ENCODE data around the gene BSG. TPM values are rescaled to one million over a fixed set of nuclear protein-coding genes. Genes with fewer than 3 reads are reported as not detected.
A peak's percentile ranks its signal among the peaks of the same experiment; 100 is the strongest.

The BSG gene
- total and polyA plus RNA-seq, 10 of the 15 experiments (the other 5 are each of a cell fraction or from before 2014, with no cell fraction given): 2.8 to 297 (median 199) TPM

DNA sequence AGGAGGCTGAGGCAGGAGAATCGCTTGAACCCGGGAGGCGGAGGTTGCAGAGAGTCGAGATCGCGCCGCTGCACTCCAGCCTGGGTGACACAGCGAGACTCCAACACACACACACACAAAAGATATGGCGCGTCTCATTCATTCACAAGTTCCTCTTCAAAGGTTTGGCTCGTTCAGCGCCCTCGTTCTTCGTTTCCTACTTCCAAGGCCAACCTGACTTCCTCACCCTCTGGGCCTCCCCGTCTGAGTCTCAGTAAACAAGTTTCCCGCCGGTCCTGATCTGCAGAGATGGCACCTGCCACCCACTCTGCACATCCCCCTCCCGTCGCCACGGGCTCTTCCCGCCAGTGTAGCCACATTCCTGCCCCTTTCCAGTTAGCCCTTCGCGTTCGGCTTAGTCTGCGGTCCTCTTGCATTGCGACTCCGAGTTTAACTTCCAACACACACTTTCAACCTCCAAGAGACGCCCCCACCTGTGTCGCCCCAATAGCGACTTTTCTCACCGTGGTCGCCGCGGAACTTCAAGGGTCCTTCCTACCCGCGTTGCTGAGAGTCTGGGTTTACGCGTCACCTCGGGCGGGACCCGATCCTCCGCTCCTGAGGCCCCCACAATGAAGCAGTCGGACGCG lies 1.3 kb upstream of the BSG start (continued):
- TF ChIP-seq, protein P1, sequence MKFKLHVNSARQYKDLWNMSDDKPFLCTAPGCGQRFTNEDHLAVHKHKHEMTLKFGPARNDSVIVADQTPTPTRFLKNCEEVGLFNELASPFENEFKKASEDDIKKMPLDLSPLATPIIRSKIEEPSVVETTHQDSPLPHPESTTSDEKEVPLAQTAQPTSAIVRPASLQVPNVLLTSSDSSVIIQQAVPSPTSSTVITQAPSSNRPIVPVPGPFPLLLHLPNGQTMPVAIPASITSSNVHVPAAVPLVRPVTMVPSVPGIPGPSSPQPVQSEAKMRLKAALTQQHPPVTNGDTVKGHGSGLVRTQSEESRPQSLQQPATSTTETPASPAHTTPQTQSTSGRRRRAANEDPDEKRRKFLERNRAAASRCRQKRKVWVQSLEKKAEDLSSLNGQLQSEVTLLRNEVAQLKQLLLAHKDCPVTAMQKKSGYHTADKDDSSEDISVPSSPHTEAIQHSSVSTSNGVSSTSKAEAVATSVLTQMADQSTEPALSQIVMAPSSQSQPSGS (IDR thresholded peaks at IDR 0.05; ENCODE audit: low read length): no peak
- TF ChIP-seq, protein P2, sequence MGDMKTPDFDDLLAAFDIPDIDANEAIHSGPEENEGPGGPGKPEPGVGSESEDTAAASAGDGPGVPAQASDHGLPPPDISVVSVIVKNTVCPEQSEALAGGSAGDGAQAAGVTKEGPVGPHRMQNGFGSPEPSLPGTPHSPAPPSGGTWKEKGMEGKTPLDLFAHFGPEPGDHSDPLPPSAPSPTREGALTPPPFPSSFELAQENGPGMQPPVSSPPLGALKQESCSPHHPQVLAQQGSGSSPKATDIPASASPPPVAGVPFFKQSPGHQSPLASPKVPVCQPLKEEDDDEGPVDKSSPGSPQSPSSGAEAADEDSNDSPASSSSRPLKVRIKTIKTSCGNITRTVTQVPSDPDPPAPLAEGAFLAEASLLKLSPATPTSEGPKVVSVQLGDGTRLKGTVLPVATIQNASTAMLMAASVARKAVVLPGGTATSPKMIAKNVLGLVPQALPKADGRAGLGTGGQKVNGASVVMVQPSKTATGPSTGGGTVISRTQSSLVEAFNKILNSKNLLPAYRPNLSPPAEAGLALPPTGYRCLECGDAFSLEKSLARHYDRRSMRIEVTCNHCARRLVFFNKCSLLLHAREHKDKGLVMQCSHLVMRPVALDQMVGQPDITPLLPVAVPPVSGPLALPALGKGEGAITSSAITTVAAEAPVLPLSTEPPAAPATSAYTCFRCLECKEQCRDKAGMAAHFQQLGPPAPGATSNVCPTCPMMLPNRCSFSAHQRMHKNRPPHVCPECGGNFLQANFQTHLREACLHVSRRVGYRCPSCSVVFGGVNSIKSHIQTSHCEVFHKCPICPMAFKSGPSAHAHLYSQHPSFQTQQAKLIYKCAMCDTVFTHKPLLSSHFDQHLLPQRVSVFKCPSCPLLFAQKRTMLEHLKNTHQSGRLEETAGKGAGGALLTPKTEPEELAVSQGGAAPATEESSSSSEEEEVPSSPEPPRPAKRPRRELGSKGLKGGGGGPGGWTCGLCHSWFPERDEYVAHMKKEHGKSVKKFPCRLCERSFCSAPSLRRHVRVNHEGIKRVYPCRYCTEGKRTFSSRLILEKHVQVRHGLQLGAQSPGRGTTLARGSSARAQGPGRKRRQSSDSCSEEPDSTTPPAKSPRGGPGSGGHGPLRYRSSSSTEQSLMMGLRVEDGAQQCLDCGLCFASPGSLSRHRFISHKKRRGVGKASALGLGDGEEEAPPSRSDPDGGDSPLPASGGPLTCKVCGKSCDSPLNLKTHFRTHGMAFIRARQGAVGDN (IDR thresholded peaks at IDR 0.05): no peak
- TF ChIP-seq YY1 (IDR thresholded peaks at IDR 0.05; ENCODE audit: low read depth, low read length) (peak; percentile 36; the same call in 1 of the 2 replicates), TAF1 (IDR thresholded peaks at IDR 0.05; ENCODE audit: borderline replicate concordance, low read depth, low read length) (no peak), MTA3 (IDR thresholded peaks at IDR 0.05; ENCODE audit: borderline replicate concordance, low read length) (no peak), ZNF384 (IDR thresholded peaks at IDR 0.05; ENCODE audit: borderline replicate concordance, low read depth, low read length) (no peak), KDM1A (IDR thresholded peaks at IDR 0.05; ENCODE audit: borderline replicate concordance) (no peak), SMAD1 (IDR thresholded peaks at IDR 0.05; ENCODE audit: low read depth, partially characterized antibody) (no peak), POU2F2 (IDR thresholded peaks at IDR 0.05; ENCODE audit: borderline replicate concordance, low read depth, low read length) (no peak), CHD4 (IDR thresholded peaks at IDR 0.05) (no peak), POLR2AphosphoS5 (IDR thresholded peaks at IDR 0.05; ENCODE audit: low read length) (no peak), NFYA (IDR thresholded peaks at IDR 0.05; ENCODE audit: borderline replicate concordance, low read depth, low read length) (no peak), BHLHE40 (IDR thresholded peaks at IDR 0.05; ENCODE audit: borderline replicate concordance in 1 of 2, low read depth in 2 of 2, low read length in 1 of 2) (peak in 1 of 2 experiments; percentile 40; a peak in 1 of 4 replicates), IRF4 (IDR thresholded peaks at IDR 0.05; ENCODE audit: low read depth, low read length) (no peak), CHD2 (IDR thresholded peaks at IDR 0.05; ENCODE audit: borderline replicate concordance, low read depth, low read length) (no peak), POLR2A (IDR thresholded peaks at IDR 0.05; ENCODE audit: low read depth, low read length) (peak; percentile 47; the same call in 1 of the 2 replicates), GATAD2B (conservative IDR thresholded peaks at IDR 0.05; ENCODE audit: low read depth) (peak; percentile 86), NFYB (IDR thresholded peaks at IDR 0.05; ENCODE audit: insufficient read depth, low read depth, low read length) (no peak)
- TF ChIP-seq, protein P3, sequence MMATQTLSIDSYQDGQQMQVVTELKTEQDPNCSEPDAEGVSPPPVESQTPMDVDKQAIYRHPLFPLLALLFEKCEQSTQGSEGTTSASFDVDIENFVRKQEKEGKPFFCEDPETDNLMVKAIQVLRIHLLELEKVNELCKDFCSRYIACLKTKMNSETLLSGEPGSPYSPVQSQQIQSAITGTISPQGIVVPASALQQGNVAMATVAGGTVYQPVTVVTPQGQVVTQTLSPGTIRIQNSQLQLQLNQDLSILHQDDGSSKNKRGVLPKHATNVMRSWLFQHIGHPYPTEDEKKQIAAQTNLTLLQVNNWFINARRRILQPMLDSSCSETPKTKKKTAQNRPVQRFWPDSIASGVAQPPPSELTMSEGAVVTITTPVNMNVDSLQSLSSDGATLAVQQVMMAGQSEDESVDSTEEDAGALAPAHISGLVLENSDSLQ (IDR thresholded peaks at IDR 0.05): no peak
- TF ChIP-seq, protein P4, sequence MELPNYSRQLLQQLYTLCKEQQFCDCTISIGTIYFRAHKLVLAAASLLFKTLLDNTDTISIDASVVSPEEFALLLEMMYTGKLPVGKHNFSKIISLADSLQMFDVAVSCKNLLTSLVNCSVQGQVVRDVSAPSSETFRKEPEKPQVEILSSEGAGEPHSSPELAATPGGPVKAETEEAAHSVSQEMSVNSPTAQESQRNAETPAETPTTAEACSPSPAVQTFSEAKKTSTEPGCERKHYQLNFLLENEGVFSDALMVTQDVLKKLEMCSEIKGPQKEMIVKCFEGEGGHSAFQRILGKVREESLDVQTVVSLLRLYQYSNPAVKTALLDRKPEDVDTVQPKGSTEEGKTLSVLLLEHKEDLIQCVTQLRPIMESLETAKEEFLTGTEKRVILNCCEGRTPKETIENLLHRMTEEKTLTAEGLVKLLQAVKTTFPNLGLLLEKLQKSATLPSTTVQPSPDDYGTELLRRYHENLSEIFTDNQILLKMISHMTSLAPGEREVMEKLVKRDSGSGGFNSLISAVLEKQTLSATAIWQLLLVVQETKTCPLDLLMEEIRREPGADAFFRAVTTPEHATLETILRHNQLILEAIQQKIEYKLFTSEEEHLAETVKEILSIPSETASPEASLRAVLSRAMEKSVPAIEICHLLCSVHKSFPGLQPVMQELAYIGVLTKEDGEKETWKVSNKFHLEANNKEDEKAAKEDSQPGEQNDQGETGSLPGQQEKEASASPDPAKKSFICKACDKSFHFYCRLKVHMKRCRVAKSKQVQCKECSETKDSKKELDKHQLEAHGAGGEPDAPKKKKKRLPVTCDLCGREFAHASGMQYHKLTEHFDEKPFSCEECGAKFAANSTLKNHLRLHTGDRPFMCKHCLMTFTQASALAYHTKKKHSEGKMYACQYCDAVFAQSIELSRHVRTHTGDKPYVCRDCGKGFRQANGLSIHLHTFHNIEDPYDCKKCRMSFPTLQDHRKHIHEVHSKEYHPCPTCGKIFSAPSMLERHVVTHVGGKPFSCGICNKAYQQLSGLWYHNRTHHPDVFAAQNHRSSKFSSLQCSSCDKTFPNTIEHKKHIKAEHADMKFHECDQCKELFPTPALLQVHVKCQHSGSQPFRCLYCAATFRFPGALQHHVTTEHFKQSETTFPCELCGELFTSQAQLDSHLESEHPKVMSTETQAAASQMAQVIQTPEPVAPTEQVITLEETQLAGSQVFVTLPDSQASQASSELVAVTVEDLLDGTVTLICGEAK (IDR thresholded peaks at IDR 0.05; ENCODE audit: borderline replicate concordance): no peak
